ENCODE results near the gene SAMD7.

- no peak for TF ChIP-seq CTCF (conservative IDR thresholded peaks at IDR 0.05; ENCODE audit: low read length)
- TF ChIP-seq EZH2phosphoT487 (IDR thresholded peaks at IDR 0.05; ENCODE audit: borderline replicate concordance, low read depth, low read length), result no peak
Measured at GRCh38 chr3:169969174-169970095, 58.1 kb downstream of the SAMD7 start.

All from OCI-LY7 (cell line).